GM12872 (cell line): ENCODE measurements around the gene KNG1.

Source experiments
- CTCF ChIP-seq: IDR thresholded peaks from 3 replicates; pipeline ENCODE4 v1.5.1; 2011; ENCODE audit warnings: low read depth, mild to moderate bottlenecking, low read length, moderate library complexity; ENCODE audit not compliant: insufficient read depth

KNG1 gene

GRCh38 chr3:186754006-186754405 is 36.8 kb downstream of the KNG1 start:
- TF ChIP-seq CTCF: no peak

GRCh38 chr3:186754871-186755270 is 37.7 kb downstream of the KNG1 start:
- no peak for TF ChIP-seq CTCF

- TF ChIP-seq CTCF: no peak
Measured at GRCh38 chr3:186757214-186757613, 40.1 kb downstream of the KNG1 start.

- no peak for TF ChIP-seq CTCF
Measured at GRCh38 chr3:186757686-186758220, 40.6 kb downstream of the KNG1 start.

GRCh38 chr3:186759231-186759930 is 42.2 kb downstream of the KNG1 start:
- no peak for TF ChIP-seq CTCF

GRCh38 chr3:186760141-186760833 is 43.1 kb downstream of the KNG1 start:
- TF ChIP-seq CTCF: no peak

GRCh38 chr3:186760897-186761447 is 43.8 kb downstream of the KNG1 start:
- no peak for TF ChIP-seq CTCF
